ENCODE results near the gene RANBP17.

- TF ChIP-seq CTCF (IDR thresholded peaks at IDR 0.05) (no peak), EZH2 (IDR thresholded peaks at IDR 0.05; ENCODE audit: borderline replicate concordance, insufficient read depth, low read depth, low read length, poor library complexity, severe bottlenecking) (no peak)
Observed at GRCh38 chr5:171074747-171075146, 212.9 kb downstream of the RANBP17 start.
